Muscle of arm (tissue), 12 donors: ENCODE measurements around the gene LAMP2. TPM values are rescaled to one million over a fixed set of nuclear protein-coding genes. Genes with fewer than 3 reads are reported as not detected.
A peak's percentile ranks its signal among the peaks of the same experiment; 100 is the strongest.

Experiments
- DNase-seq: peaks from one replicate; pipeline ENCODE4 v3.0.0-alpha.2; 2013
- polyA plus RNA-seq, 12 donors: library from polyadenylated mRNA; unstranded; fragments of 120-200 nt; gene quantifications; one replicate each; pipeline ENCODE4 v1.2.1, GENCODE V29; 2013; ENCODE audit not compliant: insufficient read length in 12 of 12

LAMP2 gene
- polyA plus RNA-seq, 12 donors: 77.7 to 171 (median 147) TPM; not detected in 1

- DNase-seq: no peak
These were observed 5.9 kb downstream of the LAMP2 start for GRCh38 chrX:120463241-120463640.

- DNase-seq: no peak
These were observed 6.7 kb downstream of the LAMP2 start for GRCh38 chrX:120462370-120462769.

- DNase-seq: no peak
These were observed 9.8 kb downstream of the LAMP2 start for GRCh38 chrX:120459309-120459708.

GRCh38 chrX:120457766-120458180 lies 11.3 kb downstream of the LAMP2 start:
- DNase-seq: no peak

GRCh38 chrX:120456973-120457372 lies 12.1 kb downstream of the LAMP2 start:
- no peak for DNase-seq

GRCh38 chrX:120453985-120454384 lies 15.1 kb downstream of the LAMP2 start:
- no peak for DNase-seq

GRCh38 chrX:120452131-120452530 lies 17.0 kb downstream of the LAMP2 start:
- DNase-seq: peak; percentile 51

- no peak for DNase-seq
These were observed 18.9 kb downstream of the LAMP2 start for GRCh38 chrX:120450163-120450562.

- no peak for DNase-seq
These were observed 22.6 kb downstream of the LAMP2 start for GRCh38 chrX:120446498-120446897.

GRCh38 chrX:120439921-120440320 lies 29.2 kb downstream of the LAMP2 start:
- no peak for DNase-seq

GRCh38 chrX:120429776-120430540 lies 39.1 kb downstream of the LAMP2 start:
- DNase-seq: no peak

- DNase-seq: no peak
These were observed 40.8 kb downstream of the LAMP2 start for GRCh38 chrX:120428309-120428708.

GRCh38 chrX:120426599-120426998 lies 42.5 kb downstream of the LAMP2 start:
- no peak for DNase-seq

- DNase-seq: no peak
These were observed 49.6 kb downstream of the LAMP2 start for GRCh38 chrX:120419463-120419862.

- no peak for DNase-seq
These were observed 60.9 kb downstream of the LAMP2 start for GRCh38 chrX:120408168-120408567.

GRCh38 chrX:120406638-120407037 lies 62.5 kb downstream of the LAMP2 start:
- DNase-seq: no peak

GRCh38 chrX:120402369-120402768 lies 66.7 kb downstream of the LAMP2 start:
- DNase-seq: no peak

- DNase-seq: no peak
These were observed 67.8 kb downstream of the LAMP2 start for GRCh38 chrX:120401301-120401700.

- no peak for DNase-seq
These were observed 88.4 kb downstream of the LAMP2 start for GRCh38 chrX:120380699-120381098.

GRCh38 chrX:120379937-120380681 lies 89.0 kb downstream of the LAMP2 start:
- DNase-seq: no peak

- DNase-seq: no peak
These were observed 90.5 kb downstream of the LAMP2 start for GRCh38 chrX:120378570-120378969.
